ENCODE results near the gene OR9Q1.

Gene OR9Q1

GRCh38 chr11:58039589-58039988 lies 15.9 kb downstream of the OR9Q1 start:
- in situ Hi-C loops (cut with HindIII; ENCODE audit: low pct_ligation_motif_present, low sequenced_read_pairs), result no loop called here
- no peaks in the 10 kb centered on the region for H3K27me3 ChIP-seq (replicated peaks)
- H3K36me3 ChIP-seq (replicated peaks), result no peaks in the 10 kb centered on the region
- DNase-seq, result no peak
- no peak overlapping the region for H3K4me3 ChIP-seq (ENCODE audit: low read depth, low read length)
- TF ChIP-seq, protein P1, sequence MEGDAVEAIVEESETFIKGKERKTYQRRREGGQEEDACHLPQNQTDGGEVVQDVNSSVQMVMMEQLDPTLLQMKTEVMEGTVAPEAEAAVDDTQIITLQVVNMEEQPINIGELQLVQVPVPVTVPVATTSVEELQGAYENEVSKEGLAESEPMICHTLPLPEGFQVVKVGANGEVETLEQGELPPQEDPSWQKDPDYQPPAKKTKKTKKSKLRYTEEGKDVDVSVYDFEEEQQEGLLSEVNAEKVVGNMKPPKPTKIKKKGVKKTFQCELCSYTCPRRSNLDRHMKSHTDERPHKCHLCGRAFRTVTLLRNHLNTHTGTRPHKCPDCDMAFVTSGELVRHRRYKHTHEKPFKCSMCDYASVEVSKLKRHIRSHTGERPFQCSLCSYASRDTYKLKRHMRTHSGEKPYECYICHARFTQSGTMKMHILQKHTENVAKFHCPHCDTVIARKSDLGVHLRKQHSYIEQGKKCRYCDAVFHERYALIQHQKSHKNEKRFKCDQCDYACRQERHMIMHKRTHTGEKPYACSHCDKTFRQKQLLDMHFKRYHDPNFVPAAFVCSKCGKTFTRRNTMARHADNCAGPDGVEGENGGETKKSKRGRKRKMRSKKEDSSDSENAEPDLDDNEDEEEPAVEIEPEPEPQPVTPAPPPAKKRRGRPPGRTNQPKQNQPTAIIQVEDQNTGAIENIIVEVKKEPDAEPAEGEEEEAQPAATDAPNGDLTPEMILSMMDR (IDR thresholded peaks at IDR 0.05; ENCODE audit: low read depth, low read length, missing control alignments), result no peak
- no peak overlapping the region for H3K27ac ChIP-seq

- no peak for DNase-seq
- H3K36me3 ChIP-seq (replicated peaks), result no peaks in the 10 kb centered on the region
Observed at GRCh38 chr11:58043379-58043778, 19.7 kb downstream of the OR9Q1 start.

DNA sequence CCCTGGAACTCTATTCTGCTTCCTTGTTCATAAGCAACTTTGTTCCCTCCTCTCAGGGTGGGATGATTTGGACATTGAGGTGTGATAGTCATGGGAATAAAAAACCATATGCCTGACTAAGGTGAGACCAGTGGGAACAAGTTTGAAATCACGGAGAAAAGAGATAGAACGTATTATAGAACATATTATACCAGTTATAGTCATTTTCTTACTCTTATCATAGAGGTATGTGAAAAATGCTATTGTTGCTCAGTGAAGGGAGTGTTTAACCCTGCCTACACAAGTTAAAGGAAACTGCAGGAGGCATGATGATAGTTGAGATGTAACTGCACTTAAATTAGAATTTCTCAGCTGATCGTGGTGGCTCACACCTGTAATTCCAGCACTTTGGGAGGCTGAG lies 22.6 kb downstream of the OR9Q1 start:
- in situ Hi-C loops (cut with HindIII; ENCODE audit: low pct_ligation_motif_present, low sequenced_read_pairs), result no loop called here
- no peaks in the 10 kb centered on the region for H3K27me3 ChIP-seq (replicated peaks)
- H3K36me3 ChIP-seq (replicated peaks), result no peaks in the 10 kb centered on the region
- no peak overlapping the region for H3K27ac ChIP-seq
- DNase-seq, result no peak
- TF ChIP-seq, protein P1 (IDR thresholded peaks at IDR 0.05; ENCODE audit: low read depth, low read length, missing control alignments), result no peak
- H3K4me3 ChIP-seq (ENCODE audit: low read depth, low read length), result no peak overlapping the region

More at GRCh38 chr11:58043379-58043778, 19.7 kb downstream of the OR9Q1 start:
- Histone ChIP-seq H3K27me3 (replicated peaks) (no peaks in the 10 kb centered on the region), H3K4me3 (ENCODE audit: low read depth, low read length) (no peak overlapping the region), H3K27ac (no peak overlapping the region)
- in situ Hi-C loops (cut with HindIII; ENCODE audit: low pct_ligation_motif_present, low sequenced_read_pairs), result no loop called here
- TF ChIP-seq, protein P1 (IDR thresholded peaks at IDR 0.05; ENCODE audit: low read depth, low read length, missing control alignments), result no peak

DNA sequence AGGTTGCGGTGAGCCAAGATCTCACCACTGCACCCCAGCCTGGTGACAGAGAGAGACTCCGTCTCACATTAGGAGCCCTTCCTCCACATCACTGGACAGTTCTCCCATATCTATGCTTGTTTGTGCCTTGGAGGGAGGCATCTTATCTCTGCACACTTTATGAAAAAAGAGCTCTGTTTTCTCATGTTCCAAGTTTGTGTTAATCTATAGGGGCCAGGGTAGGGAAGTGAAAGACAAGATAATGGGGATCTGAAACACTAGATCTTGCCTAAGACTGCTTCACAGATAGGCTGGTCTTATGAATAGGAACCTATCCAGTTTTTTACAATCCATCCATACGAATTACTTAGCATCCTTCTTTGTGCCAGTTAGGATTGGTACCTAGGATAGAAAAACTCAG lies 24.1 kb downstream of the OR9Q1 start:
- TF ChIP-seq, protein P1 (IDR thresholded peaks at IDR 0.05; ENCODE audit: low read depth, low read length, missing control alignments), result no peak
- no peak overlapping the region for H3K27ac ChIP-seq
- DNase-seq, result no peak
- no peak overlapping the region for H3K4me3 ChIP-seq (ENCODE audit: low read depth, low read length)
- in situ Hi-C loops (cut with HindIII; ENCODE audit: low pct_ligation_motif_present, low sequenced_read_pairs), result no loop called here
- H3K36me3 ChIP-seq (replicated peaks), result no peaks in the 10 kb centered on the region
- H3K27me3 ChIP-seq (replicated peaks), result no peaks in the 10 kb centered on the region

- TF ChIP-seq, protein P1 (IDR thresholded peaks at IDR 0.05; ENCODE audit: low read depth, low read length, missing control alignments), result no peak
- in situ Hi-C loops (cut with HindIII; ENCODE audit: low pct_ligation_motif_present, low sequenced_read_pairs), result no loop called here
- H3K27ac ChIP-seq, result no peak overlapping the region
- DNase-seq, result no peak
- no peaks in the 10 kb centered on the region for H3K27me3 ChIP-seq (replicated peaks)
- no peaks in the 10 kb centered on the region for H3K36me3 ChIP-seq (replicated peaks)
- H3K4me3 ChIP-seq (ENCODE audit: low read depth, low read length), result no peak overlapping the region
Observed at GRCh38 chr11:58055806-58056401, 32.2 kb downstream of the OR9Q1 start.

DNA sequence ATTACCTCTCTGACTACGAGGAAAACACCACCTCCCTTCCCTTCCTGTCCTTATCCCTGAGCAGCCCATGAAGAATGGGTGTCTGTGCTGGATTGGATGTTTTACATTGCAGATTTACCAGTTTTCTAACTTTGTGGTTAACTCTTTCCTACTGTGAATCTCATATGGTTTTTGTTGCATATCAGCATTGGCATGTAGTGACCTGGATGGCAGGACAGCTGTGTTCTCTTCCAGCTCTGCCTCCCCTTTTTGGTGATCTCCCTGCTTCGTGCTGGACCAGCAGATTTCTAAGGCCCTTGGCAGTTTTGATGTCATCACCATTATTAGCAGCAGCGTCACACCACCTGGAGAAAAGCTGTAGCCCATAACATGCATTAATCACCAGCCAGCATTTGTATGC lies 33.8 kb downstream of the OR9Q1 start:
- Histone ChIP-seq H3K36me3 (replicated peaks) (no peaks in the 10 kb centered on the region), H3K4me3 (ENCODE audit: low read depth, low read length) (no peak overlapping the region), H3K27ac (no peak overlapping the region), H3K27me3 (replicated peaks) (no peaks in the 10 kb centered on the region)
- no peak for DNase-seq
- in situ Hi-C loops (cut with HindIII; ENCODE audit: low pct_ligation_motif_present, low sequenced_read_pairs), result no loop called here
- TF ChIP-seq, protein P1 (IDR thresholded peaks at IDR 0.05; ENCODE audit: low read depth, low read length, missing control alignments), result no peak
